COLO668 (cell line): Measurements from ENCODE around the gene NOM1.
"Not testable (repeated sequence)": the region's sequence is repeated elsewhere in the genome, so short reads cannot be mapped to it uniquely, and the experiment has no call there.

Source experiments
- DNase-seq: peaks from one replicate; lab custom pipeline; 2025; ENCODE audit not compliant: unreplicated experiment; lab: John Stamatoyannopoulos, UW

The NOM1 gene, protein sequence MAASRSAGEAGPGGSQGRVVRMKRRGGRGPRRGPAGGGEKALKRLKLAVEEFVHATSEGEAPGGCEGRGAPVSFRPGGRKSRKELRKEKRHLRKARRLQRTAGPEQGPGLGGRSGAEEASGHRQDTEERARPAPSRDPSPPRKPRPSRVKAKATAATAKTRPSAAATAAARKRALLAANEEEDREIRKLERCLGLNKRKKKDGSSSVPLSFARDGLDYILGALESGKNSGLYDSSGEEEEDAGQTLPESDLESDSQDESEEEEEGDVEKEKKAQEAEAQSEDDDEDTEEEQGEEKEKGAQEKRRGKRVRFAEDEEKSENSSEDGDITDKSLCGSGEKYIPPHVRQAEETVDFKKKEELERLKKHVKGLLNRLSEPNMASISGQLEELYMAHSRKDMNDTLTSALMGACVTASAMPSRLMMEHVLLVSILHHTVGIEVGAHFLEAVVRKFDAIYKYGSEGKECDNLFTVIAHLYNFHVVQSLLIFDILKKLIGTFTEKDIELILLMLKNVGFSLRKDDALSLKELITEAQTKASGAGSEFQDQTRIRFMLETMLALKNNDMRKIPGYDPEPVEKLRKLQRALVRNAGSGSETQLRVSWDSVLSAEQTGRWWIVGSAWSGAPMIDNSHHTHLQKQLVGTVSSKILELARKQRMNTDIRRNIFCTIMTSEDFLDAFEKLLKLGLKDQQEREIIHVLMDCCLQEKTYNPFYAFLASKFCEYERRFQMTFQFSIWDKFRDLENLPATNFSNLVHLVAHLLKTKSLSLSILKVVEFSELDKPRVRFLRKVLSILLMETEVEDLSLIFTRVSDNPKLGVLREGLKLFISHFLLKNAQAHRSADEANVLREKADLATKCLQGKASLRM

DNA sequence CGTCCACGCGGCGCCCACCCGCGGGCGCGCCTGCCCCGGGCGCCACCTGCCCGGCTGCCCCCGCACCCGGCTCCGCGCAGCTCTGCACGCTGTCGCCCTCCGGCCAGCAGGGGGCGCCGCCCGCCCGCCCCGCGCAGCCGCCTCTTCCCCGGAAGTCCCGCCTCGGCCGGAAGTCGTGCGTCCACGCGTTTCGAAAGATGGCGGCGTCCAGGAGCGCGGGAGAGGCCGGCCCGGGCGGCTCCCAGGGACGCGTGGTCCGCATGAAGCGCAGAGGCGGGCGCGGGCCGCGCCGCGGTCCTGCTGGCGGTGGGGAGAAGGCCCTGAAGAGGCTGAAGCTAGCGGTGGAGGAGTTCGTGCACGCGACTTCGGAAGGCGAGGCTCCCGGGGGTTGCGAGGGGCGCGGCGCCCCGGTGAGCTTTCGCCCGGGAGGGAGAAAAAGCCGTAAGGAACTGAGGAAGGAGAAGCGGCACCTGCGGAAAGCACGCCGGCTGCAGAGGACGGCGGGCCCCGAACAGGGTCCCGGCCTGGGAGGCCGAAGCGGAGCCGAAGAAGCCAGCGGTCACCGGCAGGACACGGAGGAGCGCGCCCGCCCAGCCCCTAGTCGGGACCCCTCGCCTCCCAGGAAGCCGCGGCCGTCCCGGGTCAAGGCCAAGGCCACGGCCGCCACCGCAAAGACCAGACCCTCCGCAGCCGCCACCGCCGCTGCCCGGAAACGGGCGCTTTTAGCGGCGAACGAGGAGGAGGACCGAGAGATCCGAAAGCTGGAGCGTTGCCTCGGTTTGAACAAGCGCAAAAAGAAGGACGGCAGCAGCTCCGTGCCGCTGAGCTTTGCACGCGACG is at the start of gene NOM1:
TSS of gene NOM1 (plus strand) at position 172 of the 840 bp plus-strand sequence. CDS start at position 198, 26 bp downstream.
- DNase-seq = peak; percentile 92

DNA sequence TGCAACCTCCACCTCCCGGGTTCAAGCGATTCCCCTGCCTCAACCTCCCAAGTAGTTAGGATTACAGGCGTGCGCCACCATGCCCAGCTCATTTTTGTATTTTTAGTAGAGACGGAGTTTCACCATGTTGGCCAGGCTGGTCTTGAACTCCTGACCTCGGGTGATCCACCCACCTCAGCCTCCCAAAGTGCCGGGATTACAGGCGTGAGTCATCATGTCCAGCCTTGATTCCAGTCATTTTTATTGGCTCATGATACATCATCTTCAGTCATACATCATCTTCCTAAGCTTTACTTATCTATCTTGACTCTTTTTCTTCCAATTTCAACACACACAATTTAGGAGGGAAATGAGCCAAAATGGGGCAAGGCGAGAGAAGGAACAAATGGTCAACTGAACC is 49.4 kb upstream of the NOM1 start:
- not testable (repeated sequence) for DNase-seq

DNA sequence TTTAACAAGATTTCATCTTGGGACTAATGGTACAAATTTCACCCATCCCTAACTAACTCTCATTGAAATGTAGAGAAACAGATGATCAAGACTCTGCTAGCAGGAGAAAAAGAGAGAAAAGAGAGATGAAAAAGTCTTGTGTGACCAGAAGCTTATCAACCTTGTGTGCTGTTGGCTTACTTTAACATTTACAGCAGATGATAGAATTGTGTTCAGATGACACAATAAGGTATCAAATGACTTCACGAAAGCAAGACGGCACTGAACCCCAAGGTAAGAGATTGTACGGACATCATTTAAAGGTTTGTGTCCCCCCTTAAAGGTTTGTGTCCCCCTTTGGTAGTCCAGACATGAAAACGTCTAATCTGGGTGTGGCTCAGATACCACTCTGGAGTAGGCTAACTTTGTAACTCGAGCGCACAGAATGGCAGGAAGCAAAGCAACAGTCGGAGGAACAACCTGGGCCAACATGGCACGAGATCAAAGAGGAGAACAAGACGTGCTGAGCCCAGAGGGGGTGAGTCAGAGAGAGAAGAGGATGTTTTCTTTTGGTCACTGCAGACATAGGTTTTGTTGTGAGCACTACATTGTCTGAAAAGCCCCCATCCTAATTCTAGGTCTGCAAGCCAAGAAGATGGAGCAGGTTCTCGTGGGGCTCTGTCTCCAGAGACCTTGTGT is 46.1 kb upstream of the NOM1 start:
- DNase-seq = no peak

DNA sequence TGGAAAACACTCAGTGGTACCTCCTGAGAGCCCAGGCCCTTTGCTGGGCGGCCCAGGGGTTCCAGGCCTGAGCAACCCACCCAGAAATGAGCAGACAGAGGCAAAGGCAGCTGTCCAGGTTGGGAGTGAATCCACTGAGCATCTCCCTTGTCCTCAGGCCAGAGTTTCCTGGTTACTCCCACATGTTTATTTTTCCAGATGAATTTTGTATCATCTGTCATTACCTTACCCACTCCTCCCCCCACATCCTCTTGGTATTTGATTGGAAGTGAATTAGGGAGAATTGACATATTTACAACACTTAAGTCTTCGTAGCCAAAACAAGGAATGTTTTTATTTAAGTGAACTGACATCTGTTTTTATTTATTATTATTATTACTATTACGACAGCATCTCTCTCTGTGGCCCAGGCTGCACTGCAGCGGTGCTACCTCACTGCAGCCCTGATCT is 43.3 kb upstream of the NOM1 start:
- no peak for DNase-seq

DNA sequence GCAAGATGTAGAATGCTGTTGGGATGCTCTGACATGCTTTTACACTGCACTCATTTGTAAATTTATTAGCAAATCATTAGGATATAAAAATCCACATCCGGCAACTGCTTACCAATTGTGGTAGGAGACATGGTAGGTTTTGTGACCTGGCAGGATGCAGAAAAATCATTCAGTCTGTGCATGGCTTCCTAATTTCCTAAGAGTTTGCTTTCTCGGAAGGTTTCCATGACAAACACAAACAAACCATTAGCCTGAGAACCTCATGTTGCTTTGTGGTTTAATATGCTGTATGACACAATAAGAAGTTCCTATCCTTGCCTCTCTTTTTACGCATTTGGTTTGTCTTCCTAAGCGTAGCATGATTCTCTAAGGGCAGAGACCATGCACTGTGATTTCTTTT is 41.9 kb upstream of the NOM1 start:
- no peak for DNase-seq

DNA sequence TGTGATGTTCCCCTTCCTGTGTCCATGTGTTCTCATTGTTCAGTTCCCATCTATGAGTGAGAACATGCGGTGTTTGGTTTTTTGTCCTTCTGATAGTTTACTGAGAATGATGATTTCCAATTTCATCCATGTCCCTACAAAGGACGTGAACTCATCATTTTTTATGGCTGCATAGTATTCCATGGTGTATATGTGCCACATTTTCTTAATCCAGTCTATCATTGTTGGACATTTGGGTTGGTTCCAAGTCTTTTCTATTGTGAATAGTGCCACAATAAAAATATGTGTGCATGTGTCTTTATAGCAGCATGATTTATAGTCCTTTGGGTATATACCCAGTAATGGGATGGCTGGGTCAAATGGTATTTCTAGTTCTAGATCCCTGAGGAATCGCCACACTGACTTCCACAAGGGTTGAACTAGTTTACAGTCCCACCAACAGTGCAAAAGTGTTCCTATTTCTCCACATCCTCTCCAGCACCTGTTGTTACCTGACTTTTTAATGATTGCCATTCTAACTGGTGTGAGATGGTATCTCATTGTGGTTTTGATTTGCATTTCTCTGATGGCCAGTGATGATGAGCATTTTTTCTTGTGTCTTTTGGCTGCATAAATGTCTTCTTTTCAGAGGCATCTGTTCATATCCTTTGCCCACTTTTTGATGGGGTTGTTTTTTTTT is 39.8 kb upstream of the NOM1 start:
- not testable (repeated sequence) for DNase-seq

DNA sequence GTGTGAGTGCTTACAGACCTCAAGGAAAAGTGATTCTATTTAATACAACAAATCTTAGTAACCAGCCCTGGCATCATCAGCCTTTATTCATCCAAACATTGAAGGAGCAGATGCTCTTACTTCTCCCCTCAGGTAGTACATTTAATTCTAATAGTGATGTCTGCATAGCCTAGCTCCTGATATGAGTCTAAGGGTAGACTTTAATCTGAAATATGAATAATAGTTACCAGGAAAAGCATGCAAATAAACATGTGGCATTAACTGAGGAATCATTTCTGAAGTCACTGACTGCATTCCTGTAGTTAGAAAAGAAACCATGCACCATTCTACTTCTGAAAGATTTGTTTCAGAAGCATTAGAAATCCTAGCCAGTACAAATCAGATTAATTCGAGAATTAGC is 30.9 kb upstream of the NOM1 start:
- DNase-seq = no peak

DNA sequence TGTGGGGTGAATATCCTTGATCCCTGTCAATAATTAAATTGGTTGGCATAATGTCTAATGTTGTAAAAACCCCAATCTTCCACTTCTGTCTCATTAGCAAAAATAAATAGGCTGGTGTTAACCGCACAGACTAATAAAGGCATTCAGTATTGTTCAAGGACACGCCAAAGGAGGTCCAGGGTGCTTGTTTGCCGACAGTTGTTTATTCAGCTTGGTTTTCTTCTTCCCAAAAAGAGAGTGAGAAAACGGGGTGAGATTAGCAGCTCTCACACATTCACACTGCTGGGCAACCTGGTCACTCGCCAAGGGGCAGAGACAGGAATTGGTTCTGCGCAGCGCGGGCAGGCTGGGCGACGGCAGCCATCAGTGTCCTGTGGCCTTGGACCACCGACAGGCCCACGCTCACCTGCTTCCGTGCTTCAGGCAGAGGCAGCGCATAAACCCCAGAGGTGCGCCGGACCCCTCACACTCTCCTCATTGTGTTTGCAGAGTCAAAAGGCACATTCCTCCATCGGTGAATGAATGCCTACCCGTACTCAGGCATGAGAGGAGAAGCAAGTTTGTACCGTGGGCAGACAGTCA is 30.3 kb upstream of the NOM1 start:
- DNase-seq = no peak

DNA sequence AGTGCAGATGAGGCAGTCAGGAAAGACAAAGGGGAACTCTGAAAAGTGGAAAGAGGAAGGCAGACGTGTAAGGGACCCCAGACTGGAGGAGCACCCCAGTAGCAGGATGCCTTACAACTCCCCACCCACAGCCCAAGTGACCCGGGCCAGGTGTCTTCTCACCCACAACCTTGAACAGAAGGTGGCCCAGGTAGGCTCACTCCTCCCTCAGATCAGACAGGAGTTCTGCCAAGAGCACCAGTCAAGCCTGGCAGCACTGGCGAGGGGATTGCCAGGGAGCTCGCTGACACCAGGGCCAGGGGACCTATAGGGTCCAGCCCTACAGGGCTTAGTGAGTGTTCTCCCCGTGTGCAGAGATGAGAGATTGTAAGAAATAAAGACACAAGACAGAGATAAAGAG is 29.4 kb upstream of the NOM1 start:
- DNase-seq = no peak

DNA sequence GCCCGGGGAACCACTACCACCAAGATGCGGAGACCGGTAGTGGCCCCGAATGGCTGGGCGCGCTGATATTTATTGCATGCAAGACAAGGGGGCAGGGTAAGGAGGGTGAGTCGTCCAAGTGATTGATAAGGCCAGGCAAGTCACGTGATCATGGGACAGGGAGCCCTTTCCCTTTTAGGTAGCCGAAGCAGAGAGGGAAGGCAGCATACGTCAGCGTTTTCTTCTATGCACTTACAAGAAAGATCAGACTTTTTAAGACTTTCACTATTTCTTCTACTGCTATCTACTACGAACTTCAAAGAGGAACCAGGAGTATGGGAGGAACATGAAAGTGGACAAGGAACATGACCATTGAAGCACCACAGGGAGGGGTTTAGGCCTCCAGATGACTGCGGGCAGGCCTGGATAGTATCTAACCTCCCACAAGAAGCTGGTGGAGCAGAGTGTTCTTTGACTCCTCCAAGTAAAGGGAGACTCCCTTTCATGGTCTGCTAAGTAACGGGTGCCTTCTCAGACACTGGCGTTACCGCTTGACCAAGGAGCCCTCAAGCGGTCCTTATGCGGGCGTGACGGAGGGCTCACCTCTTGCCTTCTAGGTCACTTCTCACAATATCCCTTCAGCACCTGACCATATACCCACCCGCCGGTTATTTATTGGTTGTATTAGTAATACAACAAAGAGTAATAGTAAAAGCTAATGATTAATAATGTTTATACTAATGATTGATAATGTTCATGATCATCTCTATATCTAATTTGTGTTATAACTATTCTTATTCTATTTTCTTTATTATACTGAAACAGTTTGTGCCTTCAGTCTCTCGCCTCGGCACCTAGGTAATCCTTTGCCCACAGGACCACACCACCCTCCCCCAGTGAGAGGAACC is 28.8 kb upstream of the NOM1 start:
- DNase-seq = not testable (repeated sequence)

DNA sequence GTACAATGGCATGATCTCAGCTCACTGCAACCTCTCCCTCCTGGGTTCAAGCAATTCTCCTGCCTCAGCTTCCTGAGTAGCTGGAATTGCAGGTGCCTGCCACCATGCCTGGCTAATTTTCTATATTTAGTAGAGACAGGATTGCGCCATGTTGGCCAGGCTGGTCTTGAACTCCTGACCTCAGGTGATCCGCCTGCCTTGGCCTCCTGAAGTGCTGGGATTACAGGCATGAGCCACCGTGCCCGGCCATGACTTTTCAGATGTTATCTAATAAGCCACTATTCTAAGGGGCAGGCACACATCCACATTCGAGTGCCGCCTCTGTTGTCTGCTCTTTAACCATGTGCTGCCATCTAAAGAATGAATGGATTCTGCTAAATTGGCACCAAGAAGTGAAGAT is 27.2 kb upstream of the NOM1 start:
- DNase-seq = not testable (repeated sequence)

DNA sequence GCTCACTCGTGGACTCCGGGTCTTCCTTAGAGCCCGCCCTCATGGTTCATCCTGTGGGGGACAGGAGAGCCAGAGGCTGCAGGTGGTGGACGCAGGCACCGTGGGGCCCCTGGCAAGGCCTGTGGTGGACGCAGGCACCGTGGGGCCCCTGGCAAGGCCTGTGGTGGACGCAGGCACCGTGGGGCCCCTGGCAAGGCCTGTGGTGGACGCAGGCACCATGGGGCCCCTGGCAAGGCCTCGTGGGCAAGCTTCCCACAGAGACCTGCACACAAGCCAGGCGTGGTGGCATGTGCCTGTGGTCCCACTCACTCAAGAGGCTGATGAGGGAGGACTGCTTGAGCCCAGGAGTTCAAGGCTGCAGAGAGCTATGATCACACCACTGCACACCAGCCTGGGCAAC is 23.7 kb upstream of the NOM1 start:
- DNase-seq = not testable (repeated sequence)

DNA sequence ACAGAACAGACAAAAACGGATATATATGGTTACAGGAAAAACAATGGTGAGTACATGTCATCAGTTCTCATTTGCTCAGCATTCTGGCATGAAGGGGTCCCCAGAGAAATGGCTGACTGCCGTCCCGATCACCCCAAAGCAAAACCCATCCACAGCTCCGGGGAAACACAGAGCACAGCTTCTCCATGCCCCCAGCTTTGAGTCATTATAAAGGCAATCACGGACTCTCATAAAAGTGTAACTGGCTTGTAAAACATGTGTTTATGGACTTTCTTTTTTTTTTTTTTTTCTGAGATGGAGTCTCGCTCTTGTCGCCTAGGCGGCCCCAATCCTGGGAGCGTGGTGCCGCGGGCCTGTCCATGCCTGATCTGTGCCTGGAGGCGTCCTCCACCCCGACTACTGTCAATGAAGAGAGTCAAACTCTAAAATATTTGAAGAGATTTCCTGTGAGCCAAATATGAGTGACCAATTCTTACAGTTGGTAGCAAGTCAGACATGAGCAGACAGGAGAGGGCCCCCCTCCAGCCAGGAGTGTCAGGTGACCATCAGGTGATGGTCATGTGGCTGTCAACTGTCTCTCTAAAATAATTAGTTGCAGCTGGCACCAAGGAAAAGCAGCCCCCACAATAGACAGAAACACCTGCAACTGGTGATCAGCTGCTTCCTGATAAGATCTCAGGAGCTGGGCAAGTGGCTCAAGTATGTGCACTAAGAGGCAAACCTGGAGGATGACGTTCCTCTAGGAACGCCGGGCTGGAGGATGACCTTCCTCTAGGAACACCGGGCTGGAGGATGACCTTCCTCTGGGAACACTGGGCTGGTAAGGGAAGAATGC is 21.7 kb upstream of the NOM1 start:
- no peak for DNase-seq

DNA sequence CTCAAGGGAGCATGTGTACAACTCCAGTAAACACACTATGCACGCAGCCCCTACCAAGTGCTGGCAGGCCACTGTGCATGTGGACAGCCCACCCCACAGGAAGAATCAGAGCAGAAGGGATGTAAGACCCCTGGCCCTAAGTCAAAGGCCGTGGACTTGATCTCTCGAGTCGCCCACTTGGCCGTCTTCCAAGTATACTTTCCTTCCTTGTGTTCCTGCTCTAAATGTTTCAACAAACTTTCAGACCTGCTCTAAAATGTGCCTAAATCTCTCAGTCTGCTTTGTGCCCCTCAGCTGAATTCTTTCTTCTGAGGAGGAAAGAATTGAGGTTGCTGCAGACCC is 21.1 kb upstream of the NOM1 start:
- no peak for DNase-seq

DNA sequence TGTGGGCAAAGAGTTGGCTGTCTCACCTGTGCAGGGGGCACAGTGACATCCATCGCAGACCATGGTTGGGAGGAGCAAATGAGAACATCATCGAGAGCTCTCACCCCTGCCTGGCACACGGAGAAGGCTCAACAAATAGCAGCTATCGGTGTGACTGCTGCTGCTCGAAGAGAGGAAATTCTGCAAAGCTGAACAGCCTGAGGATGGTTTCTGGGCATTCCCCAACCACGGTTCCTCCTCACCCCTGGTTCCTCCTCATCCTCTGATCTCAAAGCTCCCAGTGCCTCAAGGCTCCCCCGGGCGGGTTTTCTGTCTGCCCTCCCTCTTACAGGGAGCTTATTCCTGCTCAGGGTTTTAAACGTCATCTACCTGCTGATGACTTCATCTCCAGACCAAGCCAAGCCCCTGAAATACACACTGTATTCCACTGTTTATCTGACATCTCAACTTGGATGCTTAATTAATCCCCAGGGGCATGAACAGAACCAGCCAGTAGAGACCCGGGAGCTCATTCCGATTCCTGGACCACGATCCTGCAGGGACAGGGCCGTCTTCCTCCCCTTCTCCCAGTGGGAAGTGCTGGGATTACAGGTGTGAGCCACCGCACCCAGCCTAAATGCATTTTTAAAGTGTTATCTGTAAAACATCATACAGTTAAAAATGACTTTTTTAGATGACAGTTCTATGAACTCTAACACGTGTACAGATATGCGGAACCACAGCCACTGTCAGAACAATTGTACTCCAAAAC is 19.5 kb upstream of the NOM1 start:
- DNase-seq = no peak

DNA sequence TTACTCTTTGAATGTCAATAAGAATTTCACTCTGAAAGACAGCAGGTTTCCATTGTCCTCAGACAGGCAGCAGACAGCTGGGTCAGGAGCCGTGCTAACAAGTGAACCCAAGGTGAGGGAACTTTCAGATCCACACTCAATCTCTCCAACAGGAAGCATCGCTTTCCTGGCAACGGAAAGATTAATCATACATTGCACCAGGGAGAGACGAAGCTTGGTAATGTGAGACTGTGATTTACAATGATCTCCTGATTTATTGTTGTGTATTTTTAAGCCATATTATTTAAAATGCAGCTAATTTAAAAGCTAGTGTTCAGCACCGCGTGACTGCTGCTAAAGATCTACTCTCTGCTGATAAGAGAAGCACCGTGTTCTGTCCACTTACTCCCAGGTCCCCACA is 17.5 kb upstream of the NOM1 start:
- DNase-seq = no peak

DNA sequence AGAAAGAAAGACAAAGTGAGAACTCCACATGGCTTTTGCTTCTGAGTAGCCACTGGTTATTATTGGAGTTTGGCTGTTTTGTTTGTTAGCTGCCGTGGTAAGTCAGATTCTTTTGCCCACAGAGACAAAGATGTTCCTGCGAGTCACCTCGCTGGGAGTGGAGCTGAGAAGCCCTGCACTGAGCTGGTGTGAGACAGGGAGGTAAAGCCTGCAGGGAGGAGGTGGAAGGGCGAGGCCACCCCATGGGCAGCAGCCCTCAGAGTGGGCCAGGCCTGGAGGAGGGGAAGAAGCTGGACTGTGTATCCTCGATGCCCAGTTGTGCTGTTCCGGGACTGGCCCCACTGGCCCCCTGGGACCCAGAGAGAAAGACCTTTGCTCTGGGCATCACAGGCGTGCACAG is 14.3 kb upstream of the NOM1 start:
- DNase-seq = no peak
